HepG2 (cell line): ENCODE measurements around the gene CYSLTR2. TPM values are rescaled to one million over a fixed set of nuclear protein-coding genes. Genes with fewer than 3 reads are reported as not detected.

Experiments used
- ATAC-seq: fragments of 200-7000 bp; cut with Tn5 transposase; 3 replicates; pipeline ENCODE4 v1.9.1; 2020; ENCODE audit warnings: mild to moderate bottlenecking, moderate library complexity
- BruUV-seq: library from RNA; stranded (reverse); fragments of 400-500 nt; replicated peaks from 2 replicates; lab custom pipeline; 2021; lab: Mats Ljungman, UMichigan
- CTCF ChIA-PET: fragments of 300-600 bp; formaldehyde crosslinking; extraction: SDS; loops from one replicate; lab custom pipeline; 2021; ENCODE audit warnings: low total read pairs, inconsistent platforms, low intra/inter-chr PET ratio; lab: Yijun Ruan, JAX
- POLR2A ChIA-PET: fragments of 350-600 bp; sonication (Branson Sonifier 250); formaldehyde crosslinking; loops from one replicate; lab custom pipeline; 2020; ENCODE audit warnings: antibody characterized with exemption, inconsistent platforms; lab: Yijun Ruan, JAX
- DNase-seq: peaks from one replicate; pipeline ENCODE4 v3.0.0-alpha.2; 2015; ENCODE audit warnings: low spot score
- FAIRE-seq: peaks from 3 replicates; lab custom pipeline; 2011; peaks lifted over from hg19 to GRCh38; lab: Jason Lieb, UNC
- H2AFZ ChIP-seq: one replicate; pipeline ENCODE4 v1.6.1; 2011; ENCODE audit warnings: low read length, inconsistent platforms
- H3K27ac ChIP-seq: fragments of 300-600 bp; 3 replicates; pipeline ENCODE4 v1.8.0; 2011; ENCODE audit warnings: mixed run types, mild to moderate bottlenecking, mixed read lengths, low read length, inconsistent platforms; ENCODE audit not compliant: insufficient read depth; ENCODE audit errors: extremely low read length
- H3K27me3 ChIP-seq, 2 experiments: fragments of 200-600 bp in 1 of 2; 2 replicates in 1 of 2; 3 replicates in 1 of 2; pipeline versions ENCODE4 v1.6.0 to v1.8.0; 2011; ENCODE audit warnings: low read length in 2 of 2, mild to moderate bottlenecking in 2 of 2, moderate library complexity in 2 of 2, inconsistent platforms in 1 of 2; ENCODE audit not compliant: insufficient read depth in 2 of 2, control insufficient read depth in 1 of 2
- H3K36me3 ChIP-seq, 2 experiments: fragments of 200-600 bp in 1 of 2; replicated peaks in 1 of 2; 2 replicates in 1 of 2; 3 replicates in 1 of 2; pipeline versions ENCODE4 v1.5.1 to v1.8.0; 2011; ENCODE audit warnings: low read length in 2 of 2, inconsistent platforms in 1 of 2; ENCODE audit not compliant: insufficient read depth in 2 of 2, control insufficient read depth in 1 of 2
- H3K4me1 ChIP-seq: 2 replicates; pipeline ENCODE4 v1.5.1; 2012; ENCODE audit warnings: low read length, inconsistent platforms; ENCODE audit not compliant: insufficient read depth
- H3K4me2 ChIP-seq: 2 replicates; pipeline ENCODE4 v1.6.0; 2011; ENCODE audit warnings: low read depth, low read length, inconsistent platforms
- H3K4me3 ChIP-seq, 3 experiments: fragments of 200-600 bp in 1 of 3; sonication (generic), shearing (Covaris generic) in 1 of 3; replicated peaks in 1 of 3; 2 replicates each; pipeline ENCODE4 v1.5.1; 2011 to 2016; ENCODE audit warnings: low read length in 3 of 3, inconsistent platforms in 2 of 3, low read depth in 2 of 3, mild to moderate bottlenecking in 2 of 3, control low read depth in 1 of 3, mixed read lengths in 1 of 3; ENCODE audit not compliant: insufficient read depth in 1 of 3
- H3K79me2 ChIP-seq: one replicate; pipeline ENCODE4 v1.6.1; 2011; ENCODE audit warnings: low read length, inconsistent platforms; ENCODE audit not compliant: insufficient read depth
- H3K9ac ChIP-seq: 2 replicates; pipeline ENCODE4 v1.6.0; 2011; ENCODE audit warnings: mild to moderate bottlenecking, low read depth, low read length, inconsistent platforms; ENCODE audit not compliant: insufficient read depth
- H3K9me3 ChIP-seq: 2 replicates; pipeline ENCODE4 v1.5.1; 2012; ENCODE audit warnings: mild to moderate bottlenecking, low read length
- H4K20me1 ChIP-seq: 2 replicates; pipeline ENCODE4 v1.6.0; 2011; ENCODE audit warnings: inconsistent platforms, mild to moderate bottlenecking, low read length, moderate library complexity; ENCODE audit not compliant: insufficient read depth
- ARID4A ChIP-seq: sonication (generic); formaldehyde crosslinking; IDR thresholded peaks from 2 replicates; pipeline ENCODE4 v1.5.0; 2020; ENCODE audit warnings: mild to moderate bottlenecking, missing genetic modification reagents, borderline replicate concordance
- MXD1 ChIP-seq: sonication (generic); formaldehyde crosslinking; IDR thresholded peaks from 2 replicates; pipeline ENCODE4 v1.4.0; 2020; ENCODE audit warnings: mild to moderate bottlenecking, missing genetic modification reagents
- ZMAT3 ChIP-seq: sonication (generic); formaldehyde crosslinking; conservative IDR thresholded peaks from 2 replicates; pipeline ENCODE4 v1.7.0; 2021; ENCODE audit warnings: missing genetic modification reagents
- ZNF160 ChIP-seq: sonication (generic); formaldehyde crosslinking; IDR thresholded peaks from 2 replicates; pipeline ENCODE4 v1.8.0; 2022; ENCODE audit warnings: mild to moderate bottlenecking, inconsistent platforms, missing genetic modification reagents
- ZNF619 ChIP-seq: sonication (generic); formaldehyde crosslinking; IDR thresholded peaks from 2 replicates; pipeline ENCODE4 v1.4.0; 2020; ENCODE audit warnings: mild to moderate bottlenecking, missing genetic modification reagents
- ZSCAN12 ChIP-seq: sonication (generic); formaldehyde crosslinking; IDR thresholded peaks from 2 replicates; pipeline ENCODE4 v1.9.0; 2021; ENCODE audit warnings: mild to moderate bottlenecking, missing genetic modification reagents
- WGBS: methylation state at CpG from one replicate; pipeline ENCODE4 v1.1.6; 2017; ENCODE audit warnings: low lambda C conversion rate; 5-methylcytosine and 5-hydroxymethylcytosine counted together
- in situ Hi-C: cut with HindIII; loops from 2 replicates; pipeline ENCODE4 v1.10.0; 2017; ENCODE audit warnings: low pct_unique_long_range_greater_than_20kb; ENCODE audit not compliant: extremely low pct_ligation_motif_present
- intact Hi-C: fragments of 100-400 bp; cut with micrococcal nuclease; formaldehyde crosslinking; loops from one replicate; pipeline ENCODE4 v1.10.0; 2022; ENCODE audit not compliant: unreplicated experiment
- polyA plus RNA-seq, 8 experiments: library from polyadenylated mRNA; depleted of rRNA in 3 of 8; stranded (reverse) in 7 of 8; unstranded in 1 of 8; fragments of >200 nt; fragmentation: Illumina TruSeq in 4 of 8; extraction: Trizol in 4 of 8; gene quantifications; 2 replicates each; pipeline versions ENCODE4 v1.2.1 to v1.2.3, GENCODE V29; 2011 to 2016; ENCODE audit warnings: low read depth in 4 of 8, missing spikeins in 1 of 8, mixed read lengths in 1 of 8; ENCODE audit not compliant: insufficient read depth in 1 of 8
- total RNA-seq, 5 experiments: library from RNA; depleted of rRNA; stranded (reverse); fragments of >200 nt; fragmentation: Illumina TruSeq; extraction: Trizol; gene quantifications; 2 replicates each; pipeline ENCODE4 v1.2.3, GENCODE V29; 2016; ENCODE audit warnings: low read depth in 1 of 5

The CYSLTR2 gene
- total and polyA plus RNA-seq, 2 of the 13 experiments (the other 11 are each of a cell fraction or from before 2014, with no cell fraction given) = not detected

GRCh38 chr13:48630291-48630690 lies 23.4 kb upstream of the CYSLTR2 start:
- H3K4me3 ChIP-seq = no peak overlapping the region
- H3K9me3 ChIP-seq = peaks cover 7% of the 10 kb centered on the region
- H3K36me3 ChIP-seq = no peaks in the 10 kb centered on the region
- no peak for ATAC-seq
- no peaks in the 10 kb centered on the region for H3K79me2 ChIP-seq
- peak overlapping the region; percentile 12 for H2AFZ ChIP-seq
- TF ChIP-seq ZMAT3 (CRISPR knock-in tag) = no peak
- TF ChIP-seq ZNF619 = no peak
- TF ChIP-seq MXD1 (CRISPR knock-in tag) = no peak
- TF ChIP-seq ZSCAN12 = no peak
- no peak for TF ChIP-seq ZNF160 (CRISPR knock-in tag)
- no peak for TF ChIP-seq ARID4A (CRISPR knock-in tag)
- H3K27me3 ChIP-seq = no peaks in the 10 kb centered on the region
- no TSS peak for BruUV-seq
- peaks cover 70% of the 10 kb centered on the region for H3K4me1 ChIP-seq
- POLR2A ChIA-PET = no interaction called here
- no peak for DNase-seq
- 0 out of 2 replicates have a peak overlapping the region, but pooled peaks have one; percentile 72 for H3K4me2 ChIP-seq
- no peak overlapping the region for H3K9ac ChIP-seq
- no peaks in the 10 kb centered on the region for H4K20me1 ChIP-seq
- CTCF ChIA-PET = no interaction called here
- H3K27ac ChIP-seq = no peak overlapping the region
- WGBS = 100% methylated on average over 1 of the region's 1 CpG
- in situ Hi-C loops = no loop called here
- no peak for FAIRE-seq
- intact Hi-C loops = no loop called here
